SU-DHL-6 (cell line): ENCODE measurements around the gene COL4A2.

Experiments used
- H2AFZ ChIP-seq: fragments of 200-600 bp; sonication (generic); 2 replicates; pipeline ENCODE4 v1.6.1; 2014; ENCODE audit warnings: low read depth, mild to moderate bottlenecking, moderate library complexity, mixed read lengths, antibody characterized with exemption, low read length; ENCODE audit not compliant: severe bottlenecking
- H3F3A ChIP-seq: fragments of 200-600 bp; shearing (Covaris generic); 2 replicates; pipeline ENCODE4 v1.6.0; 2016; ENCODE audit warnings: antibody characterized with exemption, mild to moderate bottlenecking; ENCODE audit not compliant: insufficient read depth
- H3K27ac ChIP-seq: fragments of 200-600 bp; sonication (generic); 2 replicates; pipeline ENCODE4 v1.5.1; 2016; ENCODE audit warnings: low read depth, mild to moderate bottlenecking, low read length, moderate library complexity, mixed read lengths
- H3K27me3 ChIP-seq: fragments of 200-600 bp; sonication (generic), shearing (Covaris generic); 2 replicates; pipeline ENCODE4 v1.6.0; 2014; ENCODE audit warnings: mild to moderate bottlenecking, low read length
- H3K36me3 ChIP-seq: fragments of 200-600 bp; sonication (generic); 2 replicates; pipeline ENCODE4 v1.6.1; 2014; ENCODE audit warnings: mild to moderate bottlenecking, low read length, mixed read lengths
- H3K4me2 ChIP-seq: fragments of 300-600, 200-600 bp; shearing (Covaris generic), sonication (generic); 2 replicates; pipeline ENCODE4 v1.6.0; 2014; ENCODE audit warnings: low read length, low read depth, mild to moderate bottlenecking; ENCODE audit not compliant: poor library complexity, severe bottlenecking
- H3K4me3 ChIP-seq: fragments of 200-600 bp; sonication (generic); 2 replicates; pipeline ENCODE4 v1.5.1; 2014; ENCODE audit warnings: antibody characterized with exemption, low read length, mild to moderate bottlenecking, mixed read lengths; ENCODE audit not compliant: insufficient read depth, poor library complexity, severe bottlenecking
- H3K79me2 ChIP-seq: fragments of 200-600 bp; sonication (generic); 2 replicates; pipeline ENCODE4 v1.6.1; 2014; ENCODE audit warnings: mild to moderate bottlenecking, low read length, moderate library complexity; ENCODE audit not compliant: insufficient read depth
- H3K9ac ChIP-seq: fragments of 200-600 bp; sonication (generic); 2 replicates; pipeline ENCODE4 v1.7.0; 2014; ENCODE audit warnings: mild to moderate bottlenecking, low read length
- H3K9me2 ChIP-seq: fragments of 200-600 bp; sonication (generic); replicated peaks from 2 replicates; pipeline ENCODE4 v1.6.1; 2014; ENCODE audit warnings: low read length; ENCODE audit not compliant: insufficient read depth
- H3K9me3 ChIP-seq: fragments of 200-600 bp; sonication (generic); 2 replicates; pipeline ENCODE4 v1.6.1; 2014; ENCODE audit warnings: low read length, mixed read lengths; ENCODE audit not compliant: insufficient read depth
- H4K20me1 ChIP-seq: fragments of 200-600 bp; sonication (generic); 2 replicates; pipeline ENCODE4 v1.6.1; 2014; ENCODE audit warnings: low read depth, mild to moderate bottlenecking, antibody characterized with exemption, low read length, moderate library complexity, mixed read lengths
- EZH2phosphoT487 ChIP-seq: fragments of 200-600 bp; sonication (generic), shearing (Covaris generic); conservative IDR thresholded peaks from 2 replicates; pipeline ENCODE4 v1.6.1; 2018; ENCODE audit warnings: mild to moderate bottlenecking, antibody characterized with exemption, low read length, moderate library complexity, mixed read lengths
- TF ChIP-seq, protein P1 (sequence below): fragments of 200-600 bp; sonication (generic); IDR thresholded peaks from one replicate; pipeline ENCODE4 v1.5.1; 2017; ENCODE audit warnings: antibody characterized with exemption, mild to moderate bottlenecking, low read length, moderate library complexity; ENCODE audit not compliant: insufficient read depth, poor library complexity, severe bottlenecking

COL4A2 gene

GRCh38 chr13:110413016-110413675, 106.1 kb downstream of the COL4A2 start:
- Histone ChIP-seq H3K9ac (no peak overlapping the region), H3F3A (no peaks in the 10 kb centered on the region)

GRCh38 chr13:110413676-110414040, 106.6 kb downstream of the COL4A2 start:
- TF ChIP-seq EZH2phosphoT487 = no peak
- TF ChIP-seq, protein P1, sequence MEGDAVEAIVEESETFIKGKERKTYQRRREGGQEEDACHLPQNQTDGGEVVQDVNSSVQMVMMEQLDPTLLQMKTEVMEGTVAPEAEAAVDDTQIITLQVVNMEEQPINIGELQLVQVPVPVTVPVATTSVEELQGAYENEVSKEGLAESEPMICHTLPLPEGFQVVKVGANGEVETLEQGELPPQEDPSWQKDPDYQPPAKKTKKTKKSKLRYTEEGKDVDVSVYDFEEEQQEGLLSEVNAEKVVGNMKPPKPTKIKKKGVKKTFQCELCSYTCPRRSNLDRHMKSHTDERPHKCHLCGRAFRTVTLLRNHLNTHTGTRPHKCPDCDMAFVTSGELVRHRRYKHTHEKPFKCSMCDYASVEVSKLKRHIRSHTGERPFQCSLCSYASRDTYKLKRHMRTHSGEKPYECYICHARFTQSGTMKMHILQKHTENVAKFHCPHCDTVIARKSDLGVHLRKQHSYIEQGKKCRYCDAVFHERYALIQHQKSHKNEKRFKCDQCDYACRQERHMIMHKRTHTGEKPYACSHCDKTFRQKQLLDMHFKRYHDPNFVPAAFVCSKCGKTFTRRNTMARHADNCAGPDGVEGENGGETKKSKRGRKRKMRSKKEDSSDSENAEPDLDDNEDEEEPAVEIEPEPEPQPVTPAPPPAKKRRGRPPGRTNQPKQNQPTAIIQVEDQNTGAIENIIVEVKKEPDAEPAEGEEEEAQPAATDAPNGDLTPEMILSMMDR = no peak
- Histone ChIP-seq H3K36me3 (no peaks in the 10 kb centered on the region), H3K9me3 (no peaks in the 10 kb centered on the region), H3K9me2 (no peaks in the 10 kb centered on the region), H3K4me3 (no peak overlapping the region), H3F3A (no peaks in the 10 kb centered on the region), H3K27ac (no peak overlapping the region), H3K4me2 (no peak overlapping the region), H4K20me1 (no peaks in the 10 kb centered on the region), H2AFZ (no peak overlapping the region), H3K79me2 (no peaks in the 10 kb centered on the region), H3K9ac (no peak overlapping the region), H3K27me3 (no peaks in the 10 kb centered on the region)

More at GRCh38 chr13:110413016-110413675, 106.1 kb downstream of the COL4A2 start:
- H3K36me3 ChIP-seq = no peaks in the 10 kb centered on the region
- H3K9me3 ChIP-seq = no peaks in the 10 kb centered on the region
- H2AFZ ChIP-seq = no peak overlapping the region
- H3K4me2 ChIP-seq = no peak overlapping the region
- no peaks in the 10 kb centered on the region for H3K79me2 ChIP-seq
- H3K4me3 ChIP-seq = no peak overlapping the region
- H4K20me1 ChIP-seq = no peaks in the 10 kb centered on the region
- no peaks in the 10 kb centered on the region for H3K27me3 ChIP-seq
- H3K9me2 ChIP-seq = no peaks in the 10 kb centered on the region
- H3K27ac ChIP-seq = no peak overlapping the region
- no peak for TF ChIP-seq EZH2phosphoT487
- TF ChIP-seq, protein P1 = no peak

GRCh38 chr13:110414283-110414682, 107.2 kb downstream of the COL4A2 start:
- Histone ChIP-seq H3K79me2 (no peaks in the 10 kb centered on the region), H3K9ac (no peak overlapping the region), H3K9me3 (no peaks in the 10 kb centered on the region), H4K20me1 (no peaks in the 10 kb centered on the region), H3K27ac (no peak overlapping the region), H3K27me3 (no peaks in the 10 kb centered on the region), H3K4me2 (no peak overlapping the region), H3K4me3 (no peak overlapping the region), H3K36me3 (no peaks in the 10 kb centered on the region), H3K9me2 (no peaks in the 10 kb centered on the region), H2AFZ (no peak overlapping the region), H3F3A (no peaks in the 10 kb centered on the region)
- no peak for TF ChIP-seq EZH2phosphoT487

- no peak overlapping the region for H3K4me2 ChIP-seq
- no peaks in the 10 kb centered on the region for H3K27me3 ChIP-seq
- no peak overlapping the region for H3K4me3 ChIP-seq
- no peak overlapping the region for H3K27ac ChIP-seq
- no peaks in the 10 kb centered on the region for H3K9me3 ChIP-seq
- H2AFZ ChIP-seq = no peak overlapping the region
- no peaks in the 10 kb centered on the region for H4K20me1 ChIP-seq
- TF ChIP-seq, protein P1 = no peak
- no peak for TF ChIP-seq EZH2phosphoT487
- no peaks in the 10 kb centered on the region for H3K79me2 ChIP-seq
- no peaks in the 10 kb centered on the region for H3F3A ChIP-seq
- H3K9me2 ChIP-seq = no peaks in the 10 kb centered on the region
- H3K36me3 ChIP-seq = no peaks in the 10 kb centered on the region
- H3K9ac ChIP-seq = no peak overlapping the region
Measured at GRCh38 chr13:110414931-110415330, 107.8 kb downstream of the COL4A2 start.
